Neural crest cell (in vitro differentiated cells): ENCODE measurements around the gene ATXN7L3. TPM values are rescaled to one million over a fixed set of nuclear protein-coding genes. Genes with fewer than 3 reads are reported as not detected.

Source experiments
- DNase-seq: peaks from one replicate; pipeline ENCODE4 v3.0.0; 2021; ENCODE audit warnings: low read depth, mixed read lengths, low spot score
- H3K27ac Mint-ChIP-seq: one replicate; pipeline ENCODE4 v1.8.0; 2021; ENCODE audit warnings: mild to moderate bottlenecking, mixed read lengths; ENCODE audit not compliant: unreplicated experiment
- H3K27me3 Mint-ChIP-seq: 2 replicates; pipeline ENCODE4 v1.8.0; 2021; ENCODE audit warnings: low read depth, mild to moderate bottlenecking, mixed read lengths
- H3K36me3 Mint-ChIP-seq: 2 replicates; pipeline ENCODE4 v1.8.0; 2021; ENCODE audit warnings: low read depth, mild to moderate bottlenecking, mixed read lengths
- H3K4me1 Mint-ChIP-seq: 2 replicates; pipeline ENCODE4 v1.8.0; 2021; ENCODE audit warnings: mixed read lengths
- H3K4me3 Mint-ChIP-seq: one replicate; pipeline ENCODE4 v1.8.0; 2021; ENCODE audit warnings: mild to moderate bottlenecking, mixed read lengths
- H3K9me3 Mint-ChIP-seq: 2 replicates; pipeline ENCODE4 v1.8.0; 2021; ENCODE audit warnings: mixed read lengths
- CTCF ChIP-seq: fragments of 200-600 bp; sonication (generic); conservative IDR thresholded peaks from 2 replicates; pipeline ENCODE4 v1.5.0; 2021; ENCODE audit warnings: antibody characterized with exemption, mild to moderate bottlenecking
- total RNA-seq: library from RNA; stranded (reverse); gene quantifications from 2 replicates; pipeline ENCODE4 v1.2.1, GENCODE V29; 2021

Gene ATXN7L3
- total RNA-seq, 1 donor from 2014 or later, result 119 TPM

GRCh38 chr17:44216173-44216572 is 16.5 kb upstream of the ATXN7L3 start:
- no peak for TF ChIP-seq CTCF
- H3K4me1 Mint-ChIP-seq, result peaks cover 22% of the 10 kb centered on the region
- no peak overlapping the region for H3K27ac Mint-ChIP-seq
- H3K36me3 Mint-ChIP-seq, result peaks cover 12% of the 10 kb centered on the region
- peak overlapping the region; percentile 89 for H3K4me3 Mint-ChIP-seq
- no peaks in the 10 kb centered on the region for H3K27me3 Mint-ChIP-seq
- no peaks in the 10 kb centered on the region for H3K9me3 Mint-ChIP-seq
- no peak for DNase-seq

- TF ChIP-seq CTCF, result no peak
- Mint-ChIP-seq H3K9me3 (no peaks in the 10 kb centered on the region), H3K36me3 (peaks cover 14% of the 10 kb centered on the region), H3K4me1 (peaks cover 26% of the 10 kb centered on the region), H3K27me3 (no peaks in the 10 kb centered on the region), H3K27ac (no peak overlapping the region), H3K4me3 (peak overlapping the region; percentile 73)
- no peak for DNase-seq
These were observed 15.2 kb upstream of the ATXN7L3 start for GRCh38 chr17:44214896-44215295.

DNA sequence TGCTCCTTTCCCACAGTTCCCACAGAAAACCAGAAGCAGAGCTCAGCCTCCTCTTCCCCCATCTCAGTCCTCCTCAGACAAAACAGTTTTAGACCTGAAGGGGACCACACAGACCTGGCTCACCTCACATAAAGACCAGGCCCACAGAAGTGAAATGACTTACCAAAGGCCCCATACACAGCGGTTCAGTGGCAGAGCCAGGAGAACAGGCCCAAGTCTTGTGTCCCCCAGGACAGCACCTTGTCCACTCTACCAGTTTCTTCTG is 14.5 kb upstream of the ATXN7L3 start:
- peaks cover 14% of the 10 kb centered on the region for H3K36me3 Mint-ChIP-seq
- no peak for DNase-seq
- no peaks in the 10 kb centered on the region for H3K27me3 Mint-ChIP-seq
- peaks cover 26% of the 10 kb centered on the region for H3K4me1 Mint-ChIP-seq
- no peak overlapping the region for H3K27ac Mint-ChIP-seq
- peak overlapping the region; percentile 66 for H3K4me3 Mint-ChIP-seq
- TF ChIP-seq CTCF, result no peak
- H3K9me3 Mint-ChIP-seq, result no peaks in the 10 kb centered on the region

DNA sequence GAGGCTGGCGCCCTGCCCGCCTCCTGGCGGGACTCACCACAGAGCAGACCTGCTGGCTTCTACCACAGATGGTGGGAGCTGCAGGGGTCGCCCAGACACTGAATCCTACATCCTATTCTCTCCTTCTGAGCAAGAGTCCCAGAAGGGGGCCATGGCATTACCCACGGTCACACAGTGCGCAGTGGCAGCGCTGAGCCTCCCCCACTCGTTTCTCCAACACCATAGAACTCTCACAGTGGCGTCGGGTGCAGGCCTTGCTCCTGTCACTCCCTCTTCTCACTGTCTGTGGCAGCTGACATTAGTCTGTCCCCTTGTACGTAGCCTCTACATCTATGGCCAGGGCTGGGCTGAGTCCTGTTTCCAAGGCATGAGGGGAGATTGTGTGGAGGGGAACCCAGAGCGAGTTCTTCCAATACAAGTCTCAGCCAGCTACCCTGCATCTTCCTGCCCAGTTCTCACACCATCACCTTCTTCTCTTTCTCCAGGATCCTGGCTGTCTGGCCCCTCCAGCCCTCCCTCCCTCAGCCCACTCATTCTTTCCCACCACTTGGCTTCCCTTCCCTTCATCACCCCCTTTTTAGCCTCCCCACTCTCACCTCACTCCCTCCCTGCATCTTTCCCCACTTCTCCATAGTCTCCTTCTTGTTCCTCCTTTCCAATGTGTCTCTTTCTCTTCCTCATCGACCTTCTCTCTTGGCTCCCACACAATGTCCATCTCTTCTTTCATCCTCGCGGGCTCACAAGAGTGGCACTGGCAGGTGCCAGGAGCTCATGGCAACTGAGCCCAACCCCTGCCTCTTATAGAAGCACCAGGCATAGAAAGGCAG is 13.9 kb upstream of the ATXN7L3 start:
- peaks cover 14% of the 10 kb centered on the region for H3K36me3 Mint-ChIP-seq
- H3K4me1 Mint-ChIP-seq, result peaks cover 26% of the 10 kb centered on the region
- H3K9me3 Mint-ChIP-seq, result no peaks in the 10 kb centered on the region
- TF ChIP-seq CTCF, result no peak
- no peak for DNase-seq
- no peak overlapping the region for H3K27ac Mint-ChIP-seq
- H3K4me3 Mint-ChIP-seq, result peak overlapping the region; percentile 66
- H3K27me3 Mint-ChIP-seq, result no peaks in the 10 kb centered on the region

DNA sequence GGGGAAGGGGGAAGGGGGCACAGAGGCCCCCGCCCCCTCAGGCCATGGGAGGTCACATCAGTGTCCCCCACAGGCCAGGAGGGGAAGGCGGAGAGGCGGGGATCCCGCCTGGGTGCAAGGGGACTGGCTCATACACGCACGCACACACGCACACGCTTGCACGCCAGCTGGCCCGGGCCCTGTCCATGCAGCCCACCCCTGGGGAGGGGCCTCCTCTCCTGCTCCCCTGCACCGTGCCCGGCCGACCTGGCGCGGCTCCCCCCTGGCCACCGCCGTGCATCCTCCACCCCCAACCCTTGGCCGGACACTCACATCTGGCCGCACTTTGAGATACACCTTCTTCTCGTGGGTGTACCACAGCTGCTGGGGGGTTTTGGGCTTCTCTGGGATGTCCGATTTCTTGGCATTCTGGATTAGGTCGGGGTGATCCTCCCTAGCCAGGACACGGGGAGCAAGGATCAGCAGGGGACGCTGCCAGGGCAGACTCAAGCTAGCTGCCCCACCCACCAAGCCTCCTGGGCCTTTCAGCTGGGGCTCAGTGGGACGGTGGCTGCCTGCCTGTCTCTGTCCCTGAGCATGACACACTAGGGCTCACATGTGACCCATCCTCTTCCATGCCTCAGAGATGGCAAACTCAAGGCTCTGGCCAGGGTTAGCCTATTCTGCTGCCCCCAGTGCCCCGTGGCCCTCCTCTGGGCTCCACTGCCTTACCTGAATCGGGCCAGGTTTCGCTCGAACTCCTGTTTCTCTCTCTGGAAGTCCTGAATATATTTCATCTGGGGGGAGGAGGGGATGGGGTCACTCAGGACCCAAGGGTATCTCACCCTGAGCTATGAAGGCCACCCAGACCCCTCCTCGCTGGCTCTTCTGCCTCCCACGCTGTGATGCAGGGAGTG is 13.1 kb upstream of the ATXN7L3 start:
- TF ChIP-seq CTCF, result no peak
- Mint-ChIP-seq H3K36me3 (peaks cover 19% of the 10 kb centered on the region), H3K27ac (peak overlapping the region; percentile 75), H3K9me3 (no peaks in the 10 kb centered on the region), H3K27me3 (no peaks in the 10 kb centered on the region), H3K4me1 (peaks cover 22% of the 10 kb centered on the region), H3K4me3 (peak overlapping the region; percentile 66)
- no peak for DNase-seq
